HepG2 (cell line): ENCODE measurements around the gene SUSD2. TPM values are rescaled to one million over a fixed set of nuclear protein-coding genes. Genes with fewer than 3 reads are reported as not detected.
A peak's percentile ranks its signal among the peaks of the same experiment; 100 is the strongest.

Experiments
- AHR ChIP-seq: IDR thresholded peaks from 2 replicates; pipeline ENCODE4 v1.6.1; 2018; ENCODE audit warnings: missing genetic modification reagents, missing compliant biosample characterization
- ATRX ChIP-seq: sonication (generic); formaldehyde crosslinking; IDR thresholded peaks from 2 replicates; pipeline ENCODE4 v1.4.0; 2020; ENCODE audit warnings: missing genetic modification reagents, borderline replicate concordance
- CHD2 ChIP-seq: IDR thresholded peaks from 2 replicates; pipeline ENCODE4 v1.6.1; 2011; ENCODE audit warnings: low read depth, low read length, improper control_type of control experiment
- GATAD2A ChIP-seq: IDR thresholded peaks from 2 replicates; pipeline ENCODE4 v1.6.1; 2016
- HNRNPL ChIP-seq: fragments of 200-400 bp; formaldehyde crosslinking; IDR thresholded peaks from 2 replicates; pipeline ENCODE4 v1.6.1; 2017; ENCODE audit warnings: mild to moderate bottlenecking, low read depth, low read length
- HOXD1 ChIP-seq: sonication (generic); formaldehyde crosslinking; IDR thresholded peaks from 2 replicates; pipeline ENCODE4 v1.5.0; 2020; ENCODE audit warnings: missing genetic modification reagents
- IKZF1 ChIP-seq: fragments of 450-650 bp; IDR thresholded peaks from 2 replicates; pipeline ENCODE4 v1.7.1; 2016
- IRF2 ChIP-seq: IDR thresholded peaks from 2 replicates; pipeline ENCODE4 v1.6.1; 2018; ENCODE audit warnings: missing genetic modification reagents, missing compliant biosample characterization
- KLF16 ChIP-seq, 2 experiments: sonication (generic) in 1 of 2; formaldehyde crosslinking in 1 of 2; IDR thresholded peaks; 2 replicates each; pipeline versions ENCODE4 v1.6.1 to v1.8.0; 2016 to 2023; ENCODE audit warnings: missing genetic modification reagents in 2 of 2, missing compliant biosample characterization in 1 of 2
- MEF2D ChIP-seq: sonication (generic); formaldehyde crosslinking; IDR thresholded peaks from 2 replicates; pipeline ENCODE4 v1.5.1; 2020; ENCODE audit warnings: mild to moderate bottlenecking, missing genetic modification reagents
- MTERF4 ChIP-seq: sonication (generic); formaldehyde crosslinking; IDR thresholded peaks from 2 replicates; pipeline ENCODE4 v1.8.0; 2023; ENCODE audit warnings: mild to moderate bottlenecking, missing genetic modification reagents
- NPAS2 ChIP-seq: sonication (generic); formaldehyde crosslinking; IDR thresholded peaks from 2 replicates; pipeline ENCODE4 v1.8.0; 2022; ENCODE audit warnings: mild to moderate bottlenecking, missing genetic modification reagents, borderline replicate concordance
- NR2F2 ChIP-seq: IDR thresholded peaks from 2 replicates; pipeline ENCODE4 v1.6.1; 2012; ENCODE audit warnings: low read depth, inconsistent platforms, borderline replicate concordance
- NR2F6 ChIP-seq, 2 experiments: IDR thresholded peaks; 2 replicates each; pipeline ENCODE4 v1.6.1; 2016; ENCODE audit warnings: antibody characterized with exemption in 1 of 2, mild to moderate bottlenecking in 1 of 2
- NRL ChIP-seq: sonication (generic); formaldehyde crosslinking; IDR thresholded peaks from 2 replicates; pipeline ENCODE4 v1.5.0; 2020; ENCODE audit warnings: missing genetic modification reagents, mild to moderate bottlenecking, moderate library complexity, borderline replicate concordance
- RAD21 ChIP-seq: fragments of 450-650 bp; formaldehyde crosslinking; IDR thresholded peaks from 2 replicates; pipeline ENCODE4 v1.5.0; 2020; ENCODE audit warnings: mild to moderate bottlenecking
- RARG ChIP-seq: sonication (generic); formaldehyde crosslinking; IDR thresholded peaks from 2 replicates; pipeline ENCODE4 v1.4.0; 2020; ENCODE audit warnings: low read depth, mild to moderate bottlenecking, missing genetic modification reagents
- SAP130 ChIP-seq: IDR thresholded peaks from 2 replicates; pipeline ENCODE4 v1.6.1; 2016; ENCODE audit warnings: low read depth
- YEATS4 ChIP-seq: sonication (generic); formaldehyde crosslinking; IDR thresholded peaks from 2 replicates; pipeline ENCODE4 v1.4.0; 2020; ENCODE audit warnings: missing genetic modification reagents, borderline replicate concordance
- ZBTB46 ChIP-seq: sonication (generic); formaldehyde crosslinking; IDR thresholded peaks from 2 replicates; pipeline ENCODE4 v1.4.0; 2020; ENCODE audit warnings: mild to moderate bottlenecking, missing genetic modification reagents, borderline replicate concordance
- ZFP90 ChIP-seq: sonication (generic); formaldehyde crosslinking; IDR thresholded peaks from 2 replicates; pipeline ENCODE4 v1.8.0; 2022; ENCODE audit warnings: missing genetic modification reagents, mild to moderate bottlenecking, inconsistent platforms, borderline replicate concordance
- ZFX ChIP-seq: sonication (generic); formaldehyde crosslinking; IDR thresholded peaks from 2 replicates; pipeline ENCODE4 v1.4.0; 2020; ENCODE audit warnings: mild to moderate bottlenecking, low read depth, missing genetic modification reagents, moderate library complexity
- ZFY ChIP-seq: sonication (generic); formaldehyde crosslinking; IDR thresholded peaks from 2 replicates; pipeline ENCODE4 v1.4.0; 2020; ENCODE audit warnings: missing genetic modification reagents
- ZMYM2 ChIP-seq: sonication (generic); formaldehyde crosslinking; IDR thresholded peaks from 2 replicates; pipeline ENCODE4 v1.8.0; 2022; ENCODE audit warnings: mild to moderate bottlenecking, missing genetic modification reagents
- ZNF124 ChIP-seq: sonication (generic); formaldehyde crosslinking; IDR thresholded peaks from 2 replicates; pipeline ENCODE4 v1.4.0; 2020; ENCODE audit warnings: missing genetic modification reagents
- ZNF333 ChIP-seq: sonication (generic); formaldehyde crosslinking; IDR thresholded peaks from 2 replicates; pipeline ENCODE4 v1.4.0; 2020; ENCODE audit warnings: mild to moderate bottlenecking, missing genetic modification reagents, borderline replicate concordance
- ZNF367 ChIP-seq: sonication (generic); formaldehyde crosslinking; IDR thresholded peaks from 2 replicates; pipeline ENCODE4 v1.4.0; 2020; ENCODE audit warnings: missing genetic modification reagents, borderline replicate concordance
- ZNF558 ChIP-seq: sonication (generic); formaldehyde crosslinking; IDR thresholded peaks from 2 replicates; pipeline ENCODE4 v1.9.0; 2022; ENCODE audit warnings: mild to moderate bottlenecking, missing genetic modification reagents, borderline replicate concordance
- ZNF619 ChIP-seq: sonication (generic); formaldehyde crosslinking; IDR thresholded peaks from 2 replicates; pipeline ENCODE4 v1.4.0; 2020; ENCODE audit warnings: mild to moderate bottlenecking, missing genetic modification reagents
- ZSCAN12 ChIP-seq: sonication (generic); formaldehyde crosslinking; IDR thresholded peaks from 2 replicates; pipeline ENCODE4 v1.9.0; 2021; ENCODE audit warnings: mild to moderate bottlenecking, missing genetic modification reagents
- ZSCAN22 ChIP-seq: sonication (generic); formaldehyde crosslinking; IDR thresholded peaks from 2 replicates; pipeline ENCODE4 v1.4.0; 2020; ENCODE audit warnings: mild to moderate bottlenecking, missing genetic modification reagents
- polyA plus RNA-seq, 8 experiments: library from polyadenylated mRNA; depleted of rRNA in 3 of 8; stranded (reverse) in 7 of 8; unstranded in 1 of 8; fragments of >200 nt; fragmentation: Illumina TruSeq in 4 of 8; extraction: Trizol in 4 of 8; gene quantifications; 2 replicates each; pipeline versions ENCODE4 v1.2.1 to v1.2.3, GENCODE V29; 2011 to 2016; ENCODE audit warnings: low read depth in 4 of 8, missing spikeins in 1 of 8, mixed read lengths in 1 of 8; ENCODE audit not compliant: insufficient read depth in 1 of 8
- total RNA-seq, 5 experiments: library from RNA; depleted of rRNA; stranded (reverse); fragments of >200 nt; fragmentation: Illumina TruSeq; extraction: Trizol; gene quantifications; 2 replicates each; pipeline ENCODE4 v1.2.3, GENCODE V29; 2016; ENCODE audit warnings: low read depth in 1 of 5

The SUSD2 gene
- total and polyA plus RNA-seq, 2 of the 13 experiments (the other 11 are each of a cell fraction or from before 2014, with no cell fraction given) = 2.1 to 11.0 TPM

GRCh38 chr22:24175160-24175808, 6.0 kb upstream of the SUSD2 start (continued):
- peak; percentile 39; the same call in 1 of the 2 replicates for TF ChIP-seq IRF2 (CRISPR knock-in tag)
- no peak for TF ChIP-seq ZNF558 (CRISPR knock-in tag)
- peak; percentile 51; the same call in 1 of the 2 replicates for TF ChIP-seq SAP130 (CRISPR knock-in tag)
- TF ChIP-seq ZSCAN22 = no peak
- TF ChIP-seq ATRX = no peak
- peak; percentile 30; the same call in 1 of the 2 replicates for TF ChIP-seq ZFY (CRISPR knock-in tag)
- no peak for TF ChIP-seq RARG (CRISPR knock-in tag)
- no peak for TF ChIP-seq IKZF1
- no peak for TF ChIP-seq ZMYM2 (CRISPR knock-in tag)
- TF ChIP-seq HNRNPL = no peak
- TF ChIP-seq ZFP90 = no peak
- no peak for TF ChIP-seq GATAD2A (CRISPR knock-in tag)
- no peak for TF ChIP-seq MEF2D (CRISPR knock-in tag)
- TF ChIP-seq ZBTB46 (CRISPR knock-in tag) = no peak
- TF ChIP-seq NR2F6 (IDR thresholded peaks at IDR 0.05) = no peak
- no peak for TF ChIP-seq NR2F6 (CRISPR knock-in tag; IDR thresholded peaks at IDR 0.05)
- TF ChIP-seq ZNF367 (CRISPR knock-in tag) = no peak
- TF ChIP-seq YEATS4 (CRISPR knock-in tag) = no peak
- TF ChIP-seq NR2F2 = no peak
- 0 out of 2 replicates have a peak, but pooled peaks have one; percentile 44 for TF ChIP-seq ZNF619 (CRISPR knock-in tag)
- peak; percentile 82 for TF ChIP-seq RAD21 (CRISPR knock-in tag)
- TF ChIP-seq ZNF333 (CRISPR knock-in tag) = no peak
- TF ChIP-seq ZNF124 (CRISPR knock-in tag) = no peak
- no peak for TF ChIP-seq ZSCAN12 (CRISPR knock-in tag)
- TF ChIP-seq MTERF4 = no peak
- no peak for TF ChIP-seq KLF16 (CRISPR knock-in tag; IDR thresholded peaks at IDR 0.05)
- TF ChIP-seq NRL (CRISPR knock-in tag) = no peak; the same call in 1 of the 2 replicates
- TF ChIP-seq HOXD1 (CRISPR knock-in tag) = no peak
- TF ChIP-seq CHD2 = no peak
- peak; percentile 72; the same call in 1 of the 2 replicates for TF ChIP-seq AHR
- peak; percentile 47; the same call in 1 of the 2 replicates for TF ChIP-seq ZFX (CRISPR knock-in tag)
- TF ChIP-seq NPAS2 (CRISPR knock-in tag) = no peak
